Measurements from ENCODE around the gene ECD. TPM values are rescaled to one million over a fixed set of nuclear protein-coding genes. Genes with fewer than 3 reads are reported as not detected.

The ECD gene
- polyA plus RNA-seq, 1 donor (not counting 4 experiments of a cell fraction or from before 2014, with no cell fraction given), result 35.8 TPM

GRCh38 chr10:73139251-73139650 is 28.6 kb downstream of the ECD start:
- H3K79me2 ChIP-seq (ENCODE audit: control insufficient read depth, insufficient read depth, low read length), result no peaks in the 10 kb centered on the region
- H3K27ac ChIP-seq (ENCODE audit: control insufficient read depth, insufficient read depth, low read length), result no peak overlapping the region
- H3K4me1 ChIP-seq (ENCODE audit: control insufficient read depth, extremely low read depth, insufficient read depth, low read length), result no peaks in the 10 kb centered on the region
- no peaks in the 10 kb centered on the region for H3K9me1 ChIP-seq (ENCODE audit: control insufficient read depth, extremely low read depth, insufficient read depth, low read length)
- no peaks in the 10 kb centered on the region for H4K20me1 ChIP-seq (ENCODE audit: control insufficient read depth, extremely low read depth, insufficient read depth, low read length)
- H3K27me3 ChIP-seq (ENCODE audit: control insufficient read depth, extremely low read depth, insufficient read depth, low read length), result no peaks in the 10 kb centered on the region
- no peak overlapping the region for H3K4me3 ChIP-seq (ENCODE audit: control insufficient read depth in 2 of 3, extremely low read depth in 1 of 3, insufficient read depth in 2 of 3, low read depth in 1 of 3, low read length in 3 of 3)
- H3K9me3 ChIP-seq (ENCODE audit: control insufficient read depth, low read depth, low read length), result no peaks in the 10 kb centered on the region
- no peak for TF ChIP-seq EZH2 (IDR thresholded peaks at IDR 0.05; ENCODE audit: low read length)
- TF ChIP-seq CTCF (optimal IDR thresholded peaks at IDR 0.05 in 1 of 3, IDR thresholded peaks at IDR 0.05 in 1 of 3, conservative IDR thresholded peaks at IDR 0.05 in 1 of 3; ENCODE audit: extremely low read depth in 1 of 3, insufficient read depth in 2 of 3, low read length in 3 of 3), result no peak
- dilution Hi-C loops (cut with MboI; ENCODE audit: extremely low pct_ligation_motif_present, low sequenced_read_pairs), result no loop called here
- no peak overlapping the region for H3K9ac ChIP-seq (ENCODE audit: control insufficient read depth, extremely low read depth, insufficient read depth, low read length)
- DNase-seq (ENCODE audit: low read depth, low spot score), result no peak
- no peak overlapping the region for H2AFZ ChIP-seq (ENCODE audit: control insufficient read depth, low read length)
- H3K4me2 ChIP-seq (ENCODE audit: control insufficient read depth, extremely low read depth, insufficient read depth, low read depth, low read length), result no peak overlapping the region
- no peak for FAIRE-seq
- peaks cover 8 to 14% of the 10 kb centered on the region in 2 experiments for H3K36me3 ChIP-seq (ENCODE audit: control insufficient read depth in 2 of 2, extremely low read depth in 1 of 2, insufficient read depth in 2 of 2, low read length in 2 of 2)

GRCh38 chr10:73136627-73137026 is 31.2 kb downstream of the ECD start:
- Histone ChIP-seq H3K9ac (ENCODE audit: control insufficient read depth, extremely low read depth, insufficient read depth, low read length) (no peak overlapping the region), H3K27ac (ENCODE audit: control insufficient read depth, insufficient read depth, low read length) (no peak overlapping the region), H3K4me1 (ENCODE audit: control insufficient read depth, extremely low read depth, insufficient read depth, low read length) (peaks cover 4% of the 10 kb centered on the region), H3K36me3 (ENCODE audit: control insufficient read depth in 2 of 2, extremely low read depth in 1 of 2, insufficient read depth in 2 of 2, low read length in 2 of 2) (peaks cover 10 to 14% of the 10 kb centered on the region in 2 experiments), H3K9me3 (ENCODE audit: control insufficient read depth, low read depth, low read length) (no peaks in the 10 kb centered on the region), H3K4me2 (ENCODE audit: control insufficient read depth, extremely low read depth, insufficient read depth, low read depth, low read length) (no peak overlapping the region), H3K79me2 (ENCODE audit: control insufficient read depth, insufficient read depth, low read length) (no peaks in the 10 kb centered on the region), H4K20me1 (ENCODE audit: control insufficient read depth, extremely low read depth, insufficient read depth, low read length) (no peaks in the 10 kb centered on the region), H3K4me3 (ENCODE audit: control insufficient read depth in 2 of 3, extremely low read depth in 1 of 3, insufficient read depth in 2 of 3, low read depth in 1 of 3, low read length in 3 of 3) (no peak overlapping the region), H3K9me1 (ENCODE audit: control insufficient read depth, extremely low read depth, insufficient read depth, low read length) (no peaks in the 10 kb centered on the region), H3K27me3 (ENCODE audit: control insufficient read depth, extremely low read depth, insufficient read depth, low read length) (no peaks in the 10 kb centered on the region), H2AFZ (ENCODE audit: control insufficient read depth, low read length) (no peak overlapping the region)
- DNase-seq (ENCODE audit: low read depth, low spot score) (no peak), FAIRE-seq (no peak)
- dilution Hi-C loops (cut with MboI; ENCODE audit: extremely low pct_ligation_motif_present, low sequenced_read_pairs), result no loop called here
- TF ChIP-seq EZH2 (IDR thresholded peaks at IDR 0.05; ENCODE audit: low read length) (no peak), CTCF (optimal IDR thresholded peaks at IDR 0.05 in 1 of 3, IDR thresholded peaks at IDR 0.05 in 1 of 3, conservative IDR thresholded peaks at IDR 0.05 in 1 of 3; ENCODE audit: extremely low read depth in 1 of 3, insufficient read depth in 2 of 3, low read length in 3 of 3) (no peak)

All from keratinocyte (primary cell).